NT2/D1 (cell line): ENCODE data around the gene OR8D1.

Experiments used
- SUZ12 ChIP-seq: IDR thresholded peaks from 2 replicates; pipeline ENCODE4 v1.6.1; 2011; ENCODE audit not compliant: insufficient read length, insufficient read depth; ENCODE audit errors: extremely low read depth
- YY1 ChIP-seq: IDR thresholded peaks from 2 replicates; pipeline ENCODE4 v1.6.1; 2011; ENCODE audit not compliant: insufficient read length, insufficient read depth
- ZNF274 ChIP-seq: IDR thresholded peaks from 2 replicates; pipeline ENCODE4 v1.6.1; 2011; ENCODE audit warnings: mild to moderate bottlenecking, low read depth, low read length

DNA sequence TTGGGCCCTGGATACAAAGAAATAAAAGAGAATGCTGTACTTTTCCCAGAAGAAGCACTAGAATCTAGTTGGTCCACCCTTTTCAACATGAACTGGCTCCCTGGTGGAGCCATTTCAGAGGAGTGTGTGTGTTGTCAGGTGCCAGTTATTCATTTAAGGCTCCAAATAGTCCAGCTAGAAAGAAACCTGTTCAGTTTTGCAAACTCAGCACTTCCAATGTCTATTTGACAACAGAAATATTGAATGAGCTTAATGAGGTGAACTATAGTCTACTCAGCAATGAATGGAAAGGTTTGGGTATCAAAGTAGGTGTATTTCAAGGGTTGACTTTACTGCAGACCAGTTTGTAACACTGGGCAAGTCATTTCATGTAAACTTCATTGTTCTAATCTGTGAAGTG, 2.1 kb downstream of the OR8D1 start:
- TF ChIP-seq YY1 = no peak
- no peak for TF ChIP-seq SUZ12
- TF ChIP-seq ZNF274 = no peak
